ENCODE results near the gene HYKK.

GRCh38 chr15:78551902-78552301 is 44.5 kb downstream of the HYKK start:
- no peak for TF ChIP-seq CTCF (IDR thresholded peaks at IDR 0.05; ENCODE audit: low read depth, low read length, poor library complexity, severe bottlenecking)
- no peak for TF ChIP-seq EZH2phosphoT487 (IDR thresholded peaks at IDR 0.05; ENCODE audit: borderline replicate concordance, low read length)
